CD4-positive, alpha-beta T cell treated with Interleukin-12 subunit alpha and Interleukin-12 subunit beta, for 1 hour (primary cell): ENCODE measurements around the gene CD4.
"Not testable (repeated sequence)": the region's sequence is repeated elsewhere in the genome, so short reads cannot be mapped to it uniquely, and the experiment has no call there.

Experiments used
- DNase-seq: peaks from one replicate; pipeline ENCODE4 v3.0.0-alpha.2; 2020

The CD4 gene

DNA sequence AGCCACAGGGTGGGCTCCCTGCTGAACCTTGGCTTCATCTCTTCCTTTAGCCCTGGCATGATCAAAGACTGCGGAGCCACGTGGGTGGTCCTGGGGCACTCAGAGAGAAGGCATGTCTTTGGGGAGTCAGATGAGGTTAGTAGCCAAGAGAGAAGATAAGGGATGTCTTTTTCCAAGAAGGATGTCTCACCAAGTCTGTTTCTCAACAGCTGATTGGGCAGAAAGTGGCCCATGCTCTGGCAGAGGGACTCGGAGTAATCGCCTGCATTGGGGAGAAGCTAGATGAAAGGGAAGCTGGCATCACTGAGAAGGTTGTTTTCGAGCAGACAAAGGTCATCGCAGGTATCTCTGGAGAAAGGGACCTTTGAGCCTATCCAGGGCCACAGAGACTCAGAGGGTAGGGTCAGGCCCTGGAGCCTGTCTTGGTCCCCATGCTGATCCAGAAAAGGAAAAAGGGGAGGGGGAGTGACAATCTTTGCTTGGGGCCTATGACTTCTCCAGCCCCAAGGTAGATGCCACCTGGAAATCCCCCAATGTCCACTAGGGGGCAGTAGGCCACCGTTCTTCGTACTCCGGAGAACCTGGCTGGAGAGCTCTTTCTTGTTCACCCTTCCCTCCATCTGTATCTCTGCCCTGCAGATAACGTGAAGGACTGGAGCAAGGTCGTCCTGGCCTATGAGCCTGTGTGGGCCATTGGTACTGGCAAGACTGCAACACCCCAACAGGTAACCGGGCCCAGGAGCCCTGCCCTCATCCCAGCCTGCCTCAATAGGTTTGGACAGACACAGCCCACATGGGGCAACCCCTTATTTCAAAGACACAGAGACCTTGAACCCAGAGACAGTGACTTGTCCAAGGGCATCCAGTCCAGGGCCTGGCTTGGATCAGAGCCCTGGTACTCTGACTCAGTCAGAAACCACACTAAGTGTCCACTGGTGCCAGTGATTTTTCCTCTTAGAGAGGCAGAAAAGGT, 80.0 kb downstream of the CD4 start:
- peak; percentile 90 for DNase-seq

DNA sequence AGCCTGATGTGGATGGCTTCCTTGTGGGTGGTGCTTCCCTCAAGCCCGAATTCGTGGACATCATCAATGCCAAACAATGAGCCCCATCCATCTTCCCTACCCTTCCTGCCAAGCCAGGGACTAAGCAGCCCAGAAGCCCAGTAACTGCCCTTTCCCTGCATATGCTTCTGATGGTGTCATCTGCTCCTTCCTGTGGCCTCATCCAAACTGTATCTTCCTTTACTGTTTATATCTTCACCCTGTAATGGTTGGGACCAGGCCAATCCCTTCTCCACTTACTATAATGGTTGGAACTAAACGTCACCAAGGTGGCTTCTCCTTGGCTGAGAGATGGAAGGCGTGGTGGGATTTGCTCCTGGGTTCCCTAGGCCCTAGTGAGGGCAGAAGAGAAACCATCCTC, 81.0 kb downstream of the CD4 start:
- not testable (repeated sequence) for DNase-seq
